IPS-11a (cell line): ENCODE measurements around the gene NOTO.

Experiments
- H3K4me3 ChIP-seq: one replicate; pipeline ENCODE4 v1.5.1; 2013; ENCODE audit warnings: low read depth, low read length, control low read depth

The NOTO gene

GRCh38 chr2:73233154-73233931, 31.0 kb downstream of the NOTO start, which contains the start of gene PRADC1:
TSS of gene PRADC1 (minus strand) at chr2:73233239. CDS start at chr2:73233160, 79 bp downstream.
- peak within 1 kb of the TSS; percentile 95 for H3K4me3 ChIP-seq

- peak within 1 kb of the TSS; percentile 95 for H3K4me3 ChIP-seq
Observed at GRCh38 chr2:73233932-73234832, 31.8 kb downstream of the NOTO start, which contains the start of gene CCT7. TSS of gene CCT7 (plus strand) at chr2:73234308. CDS start at chr2:73234379, 71 bp downstream.

DNA sequence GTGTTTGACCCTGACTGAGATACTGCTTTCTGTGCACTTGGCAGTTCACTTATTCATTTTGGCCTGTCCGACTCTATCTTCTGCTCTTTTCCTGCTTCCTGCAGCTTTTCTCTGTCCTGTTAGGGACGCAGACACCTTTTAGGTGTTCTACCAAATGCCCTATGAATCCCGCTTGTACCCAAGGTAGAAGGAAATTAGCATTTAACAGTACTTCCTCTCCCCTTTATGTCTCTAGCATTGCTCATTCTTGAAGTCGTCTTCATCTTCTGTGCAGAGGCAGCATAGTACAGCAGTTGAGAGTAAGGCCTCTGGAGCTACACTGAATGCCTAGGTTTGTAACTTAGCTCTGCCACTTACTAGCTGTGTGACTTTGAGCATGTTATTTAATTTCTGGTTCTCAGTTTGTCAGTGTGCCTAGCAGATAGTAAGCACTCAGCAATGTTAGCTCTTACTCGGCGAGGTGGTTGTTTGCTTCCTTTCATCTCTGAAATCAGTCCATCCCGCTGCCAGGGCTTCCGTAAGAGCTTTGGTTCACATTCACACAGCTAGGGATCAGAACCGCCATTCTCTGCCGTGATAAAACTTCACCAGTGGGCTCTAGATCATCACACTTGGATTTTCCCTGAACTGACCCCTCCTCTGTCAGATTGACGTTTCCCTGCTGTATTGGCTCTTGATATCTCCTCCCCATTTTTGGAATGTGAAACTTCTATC, 33.1 kb downstream of the NOTO start:
- H3K4me3 ChIP-seq, result peak overlapping the region; percentile 95

DNA sequence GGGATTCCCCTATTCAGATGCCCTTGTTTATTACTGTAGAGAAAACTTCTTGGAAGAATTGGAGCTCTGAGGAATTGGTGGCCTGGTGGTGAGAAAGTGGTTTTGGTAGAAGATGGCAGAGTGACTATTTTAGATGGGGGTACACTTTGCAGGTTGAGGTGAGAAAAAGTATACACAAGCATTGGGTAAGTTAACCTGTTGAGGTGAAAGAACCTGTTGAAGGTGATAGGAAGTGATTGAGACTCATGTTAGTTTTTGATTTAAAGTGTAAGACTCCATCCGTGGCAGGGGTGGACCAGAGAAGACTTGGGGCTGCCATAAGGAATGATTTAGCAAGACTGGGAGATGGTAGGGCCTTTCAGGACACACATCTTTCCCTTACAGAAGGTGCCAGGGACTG, 34.8 kb downstream of the NOTO start:
- H3K4me3 ChIP-seq, result no peak overlapping the region

- no peak overlapping the region for H3K4me3 ChIP-seq
Observed at GRCh38 chr2:73238149-73238548, 35.8 kb downstream of the NOTO start.

GRCh38 chr2:73238976-73239375, 36.6 kb downstream of the NOTO start:
- no peak overlapping the region for H3K4me3 ChIP-seq

DNA sequence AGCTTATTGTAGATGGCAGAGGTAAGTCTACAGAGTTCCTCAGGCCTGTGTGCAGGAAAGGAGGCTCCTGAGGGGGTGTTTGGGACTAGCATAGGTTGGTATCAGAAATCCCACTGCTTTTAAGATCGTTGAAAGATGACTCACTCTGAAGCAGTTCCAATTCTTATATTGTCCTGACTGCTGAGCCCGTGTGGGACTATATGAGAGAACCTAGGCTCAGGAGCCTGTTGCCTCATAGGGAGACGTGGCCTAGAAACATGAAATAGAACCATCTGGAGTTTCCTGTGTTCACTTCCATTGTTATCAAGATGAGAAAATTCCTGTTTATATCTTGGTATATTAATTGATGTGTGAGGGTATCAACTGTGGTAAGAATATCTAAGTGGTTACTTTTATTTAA, 37.4 kb downstream of the NOTO start:
- no peak overlapping the region for H3K4me3 ChIP-seq

DNA sequence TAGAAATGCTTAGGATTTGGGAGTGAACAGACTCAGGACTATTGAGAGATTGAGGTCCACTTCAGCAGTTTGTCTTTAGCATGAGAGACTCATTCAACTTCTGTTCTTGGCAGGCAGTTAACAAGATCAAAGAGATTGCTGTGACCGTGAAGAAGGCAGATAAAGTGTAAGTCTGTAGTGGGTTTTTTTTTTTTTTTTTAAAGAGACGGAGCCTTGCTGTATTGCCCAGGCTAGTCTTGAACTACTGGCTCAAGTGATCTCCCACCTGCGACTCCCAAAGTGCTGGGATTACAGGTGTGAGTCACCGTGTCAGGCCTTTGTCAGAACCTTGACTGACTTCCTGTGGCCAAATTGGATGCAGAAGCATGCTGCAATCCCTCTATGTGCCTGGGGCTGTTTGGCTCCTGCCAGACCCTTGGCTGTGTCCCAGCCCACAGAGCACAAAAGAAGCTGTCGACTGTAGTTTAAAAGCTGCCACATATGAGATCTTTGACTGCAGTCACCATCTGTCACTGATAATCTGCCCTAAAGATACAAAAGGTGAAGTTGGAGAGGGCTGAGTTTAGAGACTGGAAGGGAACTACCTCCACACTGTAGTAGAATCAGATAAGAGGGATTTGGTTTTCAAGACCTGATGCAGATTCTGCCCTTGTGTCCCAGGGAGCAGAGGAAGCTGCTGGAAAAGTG, 41.7 kb downstream of the NOTO start:
- no peak overlapping the region for H3K4me3 ChIP-seq

GRCh38 chr2:73244580-73244979, 42.2 kb downstream of the NOTO start:
- no peak overlapping the region for H3K4me3 ChIP-seq

DNA sequence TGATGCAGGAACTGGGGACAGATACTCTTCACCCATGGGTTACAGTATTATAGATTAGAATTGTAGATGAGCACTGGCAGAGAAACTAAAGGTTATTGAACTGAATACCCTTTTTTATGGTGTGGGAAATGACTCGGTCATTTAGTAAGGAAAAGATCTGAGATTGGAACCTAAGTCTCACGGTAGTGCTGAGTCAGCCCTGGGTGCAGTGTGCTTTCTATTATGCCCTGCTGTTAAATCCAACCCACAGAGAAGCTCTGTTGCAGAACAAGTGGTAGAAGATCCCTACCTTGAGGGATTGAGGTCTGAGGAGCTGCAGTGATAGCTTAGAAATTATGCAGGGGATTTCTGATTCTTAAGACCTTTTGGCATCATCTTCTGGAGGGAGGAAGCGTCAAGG, 44.5 kb downstream of the NOTO start:
- no peak overlapping the region for H3K4me3 ChIP-seq

DNA sequence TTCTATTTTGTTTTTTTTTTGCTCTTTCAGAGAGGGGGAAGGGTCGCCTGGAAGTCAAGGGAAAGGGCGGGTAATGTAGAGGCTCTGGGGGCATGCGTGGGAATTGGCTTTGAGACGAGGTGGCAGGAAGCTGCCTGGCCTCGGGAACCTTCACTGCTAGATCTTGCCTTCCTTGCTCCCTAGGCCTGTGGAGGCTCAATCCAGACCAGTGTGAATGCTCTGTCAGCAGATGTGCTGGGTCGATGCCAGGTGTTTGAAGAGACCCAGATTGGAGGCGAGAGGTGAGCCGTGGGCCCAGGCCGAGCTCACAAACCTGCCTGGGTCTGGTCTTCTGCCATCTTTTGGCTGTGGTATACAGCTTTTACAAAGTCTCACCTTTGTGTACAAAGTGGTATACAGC, 47.3 kb downstream of the NOTO start:
- H3K4me3 ChIP-seq, result no peak overlapping the region

GRCh38 chr2:73250872-73251846, 48.8 kb downstream of the NOTO start:
- no peak overlapping the region for H3K4me3 ChIP-seq

DNA sequence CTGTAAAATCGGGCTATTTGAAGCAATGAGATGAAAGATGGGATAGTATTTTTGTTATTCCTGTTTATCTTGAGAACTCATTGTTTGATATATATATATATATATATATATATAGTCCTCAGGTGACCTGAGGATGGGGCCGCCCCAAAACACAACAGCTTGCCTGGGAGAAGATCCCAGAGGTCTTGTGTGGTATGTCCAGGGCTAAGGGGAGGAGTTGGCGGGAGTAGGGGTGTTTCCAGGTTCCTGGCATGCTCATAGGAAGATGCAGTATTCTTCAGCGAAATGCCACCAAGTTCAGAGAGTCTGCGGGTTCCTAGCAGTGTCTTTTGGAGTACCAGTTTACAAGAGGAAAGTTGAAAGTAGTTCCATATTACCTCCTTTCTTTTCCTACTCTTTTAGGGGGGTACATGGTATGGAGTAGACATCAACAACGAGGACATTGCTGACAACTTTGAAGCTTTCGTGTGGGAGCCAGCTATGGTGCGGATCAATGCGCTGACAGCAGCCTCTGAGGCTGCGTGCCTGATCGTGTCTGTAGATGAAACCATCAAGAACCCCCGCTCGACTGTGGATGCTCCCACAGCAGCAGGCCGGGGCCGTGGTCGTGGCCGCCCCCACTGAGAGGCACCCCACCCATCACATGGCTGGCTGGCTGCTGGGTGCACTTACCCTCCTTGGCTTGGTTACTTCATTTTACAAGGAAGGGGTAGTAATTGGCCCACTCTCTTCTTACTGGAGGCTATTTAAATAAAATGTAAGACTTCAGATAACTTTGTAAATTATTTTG, 50.1 kb downstream of the NOTO start:
- H3K4me3 ChIP-seq, result no peak overlapping the region

GRCh38 chr2:73253400-73253799, 51.0 kb downstream of the NOTO start:
- H3K4me3 ChIP-seq, result no peak overlapping the region

GRCh38 chr2:73253901-73254300, 51.5 kb downstream of the NOTO start:
- no peak overlapping the region for H3K4me3 ChIP-seq

DNA sequence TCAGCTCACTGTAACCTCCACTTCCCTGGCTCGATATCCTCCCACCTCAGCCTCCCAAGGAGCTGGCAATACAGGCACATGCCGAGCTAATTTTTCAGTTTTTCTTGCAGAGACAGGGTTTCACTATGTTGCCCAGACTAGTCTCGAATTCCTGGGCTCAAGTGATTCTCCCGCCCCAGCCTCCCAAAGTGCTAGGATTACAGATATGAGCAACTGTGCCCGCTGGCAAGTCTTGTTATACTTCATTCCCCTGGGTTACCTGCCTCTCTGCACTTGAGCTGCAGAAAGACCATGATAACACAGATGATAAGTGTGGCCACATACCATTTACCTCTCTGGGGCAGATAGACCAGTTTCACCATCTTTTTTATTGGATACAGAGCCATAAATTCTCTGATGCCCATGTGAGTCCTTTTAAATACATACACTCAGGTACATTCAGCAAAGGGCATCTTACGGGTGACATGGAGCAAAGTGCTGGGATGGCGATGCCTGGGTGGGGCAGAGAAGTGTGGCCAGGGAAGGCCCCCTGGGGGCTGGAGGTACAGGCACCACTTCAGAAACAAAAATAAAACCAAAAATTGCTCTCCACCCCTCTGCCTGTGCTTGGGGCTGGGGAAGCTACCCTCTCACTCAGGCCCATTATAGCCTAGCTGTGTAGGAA, 52.1 kb downstream of the NOTO start:
- H3K4me3 ChIP-seq, result no peak overlapping the region

- no peak overlapping the region for H3K4me3 ChIP-seq
Observed at GRCh38 chr2:73255007-73255644, 52.8 kb downstream of the NOTO start.
